Ammon's horn (tissue), 1 donor: ENCODE measurements around the gene TULP1.

Experiments used
- DNase-seq: peaks from one replicate; pipeline ENCODE4 v3.0.0-alpha.2; 2016; ENCODE audit warnings: low spot score

TULP1 gene

GRCh38 chr6:35496841-35497570 is 15.7 kb downstream of the TULP1 start, which contains the start of gene TEAD3:
TSS of gene TEAD3 (minus strand) at chr6:35497079.
- DNase-seq, result no peak

- DNase-seq, result no peak
These were observed 16.5 kb downstream of the TULP1 start for GRCh38 chr6:35496036-35496840.

- DNase-seq, result no peak
These were observed 17.2 kb downstream of the TULP1 start for GRCh38 chr6:35495258-35496035.

- peak; percentile 40 for DNase-seq
These were observed 18.5 kb downstream of the TULP1 start for GRCh38 chr6:35494161-35494563.

- DNase-seq, result no peak
These were observed 19.3 kb downstream of the TULP1 start for GRCh38 chr6:35493307-35493983.

GRCh38 chr6:35492974-35493284 is 19.8 kb downstream of the TULP1 start:
- DNase-seq, result no peak

- no peak for DNase-seq
These were observed 20.3 kb downstream of the TULP1 start for GRCh38 chr6:35492258-35492973.

- DNase-seq, result no peak
These were observed 21.0 kb downstream of the TULP1 start for GRCh38 chr6:35491558-35492257.

- no peak for DNase-seq
These were observed 21.7 kb downstream of the TULP1 start for GRCh38 chr6:35490821-35491557.

GRCh38 chr6:35489995-35490791 is 22.5 kb downstream of the TULP1 start:
- DNase-seq, result no peak

- DNase-seq, result no peak
These were observed 23.6 kb downstream of the TULP1 start for GRCh38 chr6:35489066-35489465.

GRCh38 chr6:35488517-35488862 is 24.2 kb downstream of the TULP1 start:
- no peak for DNase-seq

- no peak for DNase-seq
These were observed 24.8 kb downstream of the TULP1 start for GRCh38 chr6:35487658-35488516.

- no peak for DNase-seq
These were observed 26.4 kb downstream of the TULP1 start for GRCh38 chr6:35486005-35486925.

GRCh38 chr6:35485402-35485877 is 27.3 kb downstream of the TULP1 start:
- no peak for DNase-seq

GRCh38 chr6:35484921-35485392 is 27.7 kb downstream of the TULP1 start:
- DNase-seq, result no peak
